ENCODE data around the gene AQP2.

- no peak for TF ChIP-seq POLR2AphosphoS5 (IDR thresholded peaks at IDR 0.05; ENCODE audit: low read depth, low read length)
- TF ChIP-seq REST (IDR thresholded peaks at IDR 0.05; ENCODE audit: insufficient read depth in 1 of 2, low read depth in 2 of 2, low read length in 2 of 2) = no peak
- TF ChIP-seq TAF1 (IDR thresholded peaks at IDR 0.05; ENCODE audit: borderline replicate concordance, insufficient read depth, low read length) = no peak
- no peak for TF ChIP-seq FOXP2 (optimal IDR thresholded peaks at IDR 0.05; ENCODE audit: borderline replicate concordance, extremely low read depth, extremely low read length, insufficient read depth)
- no peak for TF ChIP-seq SIN3A (IDR thresholded peaks at IDR 0.05; ENCODE audit: borderline replicate concordance, insufficient read depth, low read length)
These were observed 39.7 kb downstream of the AQP2 start for GRCh38 chr12:49990273-49990672.

Data from PFSK-1 (cell line).